CD4-positive, alpha-beta memory T cell (primary cell): ENCODE results near the gene SLC7A5. TPM values are rescaled to one million over a fixed set of nuclear protein-coding genes. Genes with fewer than 3 reads are reported as not detected.
"Not testable (repeated sequence)": the region's sequence is repeated elsewhere in the genome, so short reads cannot be mapped to it uniquely, and the experiment has no call there.

Experiments
- CTCF ChIA-PET: fragments of 350-600 bp; sonication (Branson Sonifier 250); formaldehyde crosslinking; loops from one replicate; lab custom pipeline; 2021; ENCODE audit warnings: inconsistent platforms; ENCODE audit not compliant: partially characterized antibody; lab: Charles Lee
- POLR2A ChIA-PET: fragments of 350-600 bp; sonication (Branson Sonifier 250); formaldehyde crosslinking; loops from one replicate; lab custom pipeline; 2021; ENCODE audit not compliant: partially characterized antibody; lab: Charles Lee
- DNase-seq, 5 donors: peaks; one replicate each; pipeline versions ENCODE4 v3.0.0 to v3.0.0-alpha.2; 2020 to 2022; ENCODE audit warnings: mixed read lengths in 1 of 5
- H3K27ac ChIP-seq: one replicate; pipeline ENCODE4 v1.7.0; 2013; ENCODE audit warnings: low read depth, low read length
- H3K27me3 ChIP-seq: 2 replicates; pipeline ENCODE4 v1.7.0; 2013; ENCODE audit warnings: mild to moderate bottlenecking, low read length, moderate library complexity; ENCODE audit not compliant: insufficient read depth
- H3K36me3 ChIP-seq: 2 replicates; pipeline ENCODE4 v1.7.0; 2013; ENCODE audit warnings: mild to moderate bottlenecking, low read length, moderate library complexity; ENCODE audit not compliant: insufficient read depth
- H3K4me1 ChIP-seq: 2 replicates; pipeline ENCODE4 v1.7.0; 2013; ENCODE audit warnings: mild to moderate bottlenecking, low read length, moderate library complexity; ENCODE audit not compliant: insufficient read depth
- H3K4me3 ChIP-seq, 2 donors: one replicate each; pipeline ENCODE4 v1.7.0; 2013; ENCODE audit warnings: low read length in 2 of 2, mild to moderate bottlenecking in 1 of 2
- H3K9me3 ChIP-seq, 2 donors: one replicate each; pipeline ENCODE4 v1.7.0; 2013; ENCODE audit warnings: low read length in 2 of 2, control low read depth in 1 of 2; ENCODE audit not compliant: control insufficient read depth in 1 of 2
- H3K27ac Mint-ChIP-seq, 7 donors: one replicate each; pipeline ENCODE4 v1.8.0; 2020 to 2021; ENCODE audit warnings: mixed read lengths in 7 of 7, mild to moderate bottlenecking in 6 of 7, inconsistent platforms in 3 of 7, moderate library complexity in 3 of 7
- H3K27me3 Mint-ChIP-seq, 2 donors: one replicate each; pipeline ENCODE4 v1.8.0; 2020 to 2021; ENCODE audit warnings: mixed read lengths in 2 of 2
- H3K36me3 Mint-ChIP-seq, 2 donors: one replicate each; pipeline ENCODE4 v1.8.0; 2020 to 2021; ENCODE audit warnings: mixed read lengths in 2 of 2, inconsistent platforms in 1 of 2, mild to moderate bottlenecking in 1 of 2
- H3K4me1 Mint-ChIP-seq, 4 donors: one replicate each; pipeline ENCODE4 v1.8.0; 2020 to 2021; ENCODE audit warnings: mixed read lengths in 4 of 4, mild to moderate bottlenecking in 1 of 4
- H3K4me3 Mint-ChIP-seq, 8 donors: one replicate each; pipeline ENCODE4 v1.8.0; 2020 to 2021; ENCODE audit warnings: mixed read lengths in 8 of 8, mild to moderate bottlenecking in 7 of 8, moderate library complexity in 6 of 8, inconsistent platforms in 3 of 8
- H3K9me3 Mint-ChIP-seq, 8 donors: one replicate each; pipeline ENCODE4 v1.8.0; 2020 to 2021; ENCODE audit warnings: mixed read lengths in 8 of 8, mild to moderate bottlenecking in 5 of 8, inconsistent platforms in 3 of 8, moderate library complexity in 1 of 8
- intact Hi-C: fragments of 100-400 bp; cut with micrococcal nuclease; formaldehyde crosslinking; loops from one replicate; pipeline ENCODE4 v1.15.1; 2023
- polyA plus RNA-seq, 2 donors: library from polyadenylated mRNA; unstranded; fragments of 300-500 nt; fragmentation: Illumina TruSeq; gene quantifications; one replicate each; pipeline ENCODE4 v1.2.3, GENCODE V29; 2021
- total RNA-seq, 2 experiments: library from RNA; stranded (reverse); gene quantifications; one replicate each; pipeline ENCODE4 v1.2.3, GENCODE V29; 2021

The SLC7A5 gene
- total and polyA plus RNA-seq, 4 experiments from 2014 or later, result 3.5 to 13.5 (median 9.2) TPM

DNA sequence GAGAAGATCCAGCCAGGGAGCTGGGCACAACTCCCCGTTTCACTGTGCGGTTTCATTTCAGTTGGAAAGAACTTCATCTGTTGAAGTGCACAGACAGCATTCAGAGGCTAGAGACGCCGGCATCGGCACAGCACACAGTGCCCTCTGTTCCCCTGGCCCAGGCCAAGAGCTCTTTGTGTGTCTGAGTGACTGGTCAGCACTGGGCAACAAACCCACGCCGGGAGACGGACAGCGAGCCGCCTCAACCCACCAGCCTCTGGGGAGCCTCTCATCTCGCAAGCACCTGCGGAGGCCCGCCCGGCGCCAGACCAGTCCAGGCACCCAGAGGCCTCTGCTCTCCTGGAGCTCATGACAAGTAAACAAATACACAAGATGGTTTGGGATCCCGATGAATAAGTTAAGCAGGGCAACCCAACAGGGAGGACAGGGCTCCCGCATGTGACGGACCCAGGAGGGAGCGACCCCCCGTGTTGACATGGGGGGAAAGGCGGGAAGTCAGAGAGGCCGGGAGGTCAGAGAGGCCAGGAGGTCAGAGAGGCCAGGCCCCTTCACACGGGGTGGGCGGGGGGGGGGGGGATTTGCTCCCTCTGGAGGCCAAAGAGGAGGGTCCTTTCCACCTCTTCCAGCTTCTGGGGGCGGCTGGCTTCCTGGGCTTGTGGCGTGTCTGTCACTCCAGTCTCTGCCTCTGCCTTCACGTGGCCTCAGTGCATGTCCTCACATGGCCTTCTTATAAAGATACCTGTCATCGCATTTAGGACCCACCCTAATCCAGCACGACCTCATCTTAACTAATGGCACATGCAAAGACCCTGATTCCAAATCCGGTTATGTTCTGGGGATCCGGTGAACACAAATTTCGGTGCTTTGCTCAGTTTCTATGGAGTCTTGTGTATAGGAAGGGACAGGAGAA, 77.8 kb downstream of the SLC7A5 start:
- DNase-seq, result no peak
- CTCF ChIA-PET, result interaction anchor here (0.7 to 7.6 kb wide), 3 partner anchors 11 to 80 kb away, joined by 4 to 63 read pairs (median 5); no protein-coding TSS in a partner anchor
- no peaks in the 10 kb centered on the region for H3K4me1 Mint-ChIP-seq
- POLR2A ChIA-PET, result no interaction called here
- no peaks in the 10 kb centered on the region for H3K27me3 Mint-ChIP-seq
- intact Hi-C loops, result no loop called here
- Histone ChIP-seq H3K4me3 (no peak overlapping the region), H3K27ac (no peak overlapping the region), H3K4me1 (no peaks in the 10 kb centered on the region), H3K27me3 (no peaks in the 10 kb centered on the region), H3K9me3 (no peaks in the 10 kb centered on the region), H3K36me3 (no peaks in the 10 kb centered on the region)
- no peaks in the 10 kb centered on the region for H3K36me3 Mint-ChIP-seq
- no peak overlapping the region for H3K4me3 Mint-ChIP-seq
- no peak overlapping the region for H3K27ac Mint-ChIP-seq
- no peaks in the 10 kb centered on the region for H3K9me3 Mint-ChIP-seq

- H3K27me3 ChIP-seq, result no peaks in the 10 kb centered on the region
- H3K9me3 Mint-ChIP-seq, result no peaks in the 10 kb centered on the region
- H3K4me1 ChIP-seq, result no peaks in the 10 kb centered on the region
- POLR2A ChIA-PET, result no interaction called here
- H3K36me3 Mint-ChIP-seq, result no peaks in the 10 kb centered on the region
- no peak overlapping the region for H3K4me3 Mint-ChIP-seq
- no peaks in the 10 kb centered on the region for H3K9me3 ChIP-seq
- no peaks in the 10 kb centered on the region for H3K36me3 ChIP-seq
- H3K4me1 Mint-ChIP-seq, result no peaks in the 10 kb centered on the region
- intact Hi-C loops, result no loop called here
- CTCF ChIA-PET, result interaction anchor here (0.5 to 7.6 kb wide), 3 partner anchors 10 to 125 kb away, joined by 3 to 63 read pairs (median 3); no protein-coding TSS in a partner anchor
- no peak overlapping the region for H3K27ac ChIP-seq
- H3K4me3 ChIP-seq, result no peak overlapping the region
- no peak for DNase-seq
- no peaks in the 10 kb centered on the region for H3K27me3 Mint-ChIP-seq
- no peak overlapping the region for H3K27ac Mint-ChIP-seq
Measured at GRCh38 chr16:87790292-87791100, 78.8 kb downstream of the SLC7A5 start.

DNA sequence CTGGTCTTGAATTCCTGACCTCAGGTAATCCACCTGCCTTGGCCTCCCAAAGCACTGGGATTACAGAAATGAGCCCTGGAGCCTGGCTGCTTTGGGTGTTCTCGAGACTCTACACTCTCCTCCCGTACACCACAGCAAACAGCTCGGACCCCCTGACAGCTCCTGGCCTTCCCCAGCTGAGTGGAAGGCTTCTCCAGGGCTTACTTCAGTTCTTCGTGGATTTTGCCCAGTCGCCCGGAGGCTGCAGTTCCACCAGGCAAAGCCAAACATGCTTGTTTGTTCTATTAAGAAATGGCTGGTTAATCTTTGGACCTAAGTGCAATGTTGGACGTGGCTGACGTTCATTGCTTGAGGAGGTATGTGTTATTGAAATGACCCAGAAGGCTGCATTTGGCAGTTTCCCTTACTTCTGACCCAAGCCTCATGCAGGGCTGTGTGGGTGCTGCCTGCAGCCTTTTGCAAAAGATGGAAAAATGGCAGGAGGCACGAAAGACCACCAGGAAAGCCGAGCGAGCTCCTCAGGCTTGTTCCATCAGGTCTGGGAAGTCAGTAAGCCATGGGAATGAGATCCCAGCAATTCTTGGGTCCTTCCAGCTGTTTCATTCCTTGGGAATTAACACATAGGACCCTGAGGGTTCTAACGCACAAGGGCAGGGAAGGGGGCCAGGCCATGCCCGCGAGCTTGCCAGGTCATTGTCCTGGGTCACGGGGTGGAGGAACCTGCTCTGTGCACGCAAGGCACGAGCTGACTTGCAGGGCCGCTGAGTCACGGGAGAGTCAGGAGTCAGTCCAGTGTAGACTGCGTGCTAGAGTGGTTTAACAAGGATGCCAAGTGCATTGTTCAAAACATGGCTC, 79.6 kb downstream of the SLC7A5 start:
- no peaks in the 10 kb centered on the region for H3K27me3 ChIP-seq
- intact Hi-C loops, result no loop called here
- ChIA-PET CTCF (interaction anchor here (0.5 to 7.6 kb wide), 3 partner anchors 9 to 126 kb away, joined by 3 to 63 read pairs (median 3); no protein-coding TSS in a partner anchor), POLR2A (no interaction called here)
- H3K9me3 Mint-ChIP-seq, result no peaks in the 10 kb centered on the region
- no peak for DNase-seq
- H3K27ac Mint-ChIP-seq, result no peak overlapping the region
- no peaks in the 10 kb centered on the region for H3K36me3 Mint-ChIP-seq
- no peak overlapping the region for H3K4me3 ChIP-seq
- H3K27me3 Mint-ChIP-seq, result no peaks in the 10 kb centered on the region
- no peak overlapping the region for H3K4me3 Mint-ChIP-seq
- H3K4me1 Mint-ChIP-seq, result no peaks in the 10 kb centered on the region
- no peaks in the 10 kb centered on the region for H3K36me3 ChIP-seq
- no peaks in the 10 kb centered on the region for H3K9me3 ChIP-seq
- H3K27ac ChIP-seq, result no peak overlapping the region
- no peaks in the 10 kb centered on the region for H3K4me1 ChIP-seq

DNA sequence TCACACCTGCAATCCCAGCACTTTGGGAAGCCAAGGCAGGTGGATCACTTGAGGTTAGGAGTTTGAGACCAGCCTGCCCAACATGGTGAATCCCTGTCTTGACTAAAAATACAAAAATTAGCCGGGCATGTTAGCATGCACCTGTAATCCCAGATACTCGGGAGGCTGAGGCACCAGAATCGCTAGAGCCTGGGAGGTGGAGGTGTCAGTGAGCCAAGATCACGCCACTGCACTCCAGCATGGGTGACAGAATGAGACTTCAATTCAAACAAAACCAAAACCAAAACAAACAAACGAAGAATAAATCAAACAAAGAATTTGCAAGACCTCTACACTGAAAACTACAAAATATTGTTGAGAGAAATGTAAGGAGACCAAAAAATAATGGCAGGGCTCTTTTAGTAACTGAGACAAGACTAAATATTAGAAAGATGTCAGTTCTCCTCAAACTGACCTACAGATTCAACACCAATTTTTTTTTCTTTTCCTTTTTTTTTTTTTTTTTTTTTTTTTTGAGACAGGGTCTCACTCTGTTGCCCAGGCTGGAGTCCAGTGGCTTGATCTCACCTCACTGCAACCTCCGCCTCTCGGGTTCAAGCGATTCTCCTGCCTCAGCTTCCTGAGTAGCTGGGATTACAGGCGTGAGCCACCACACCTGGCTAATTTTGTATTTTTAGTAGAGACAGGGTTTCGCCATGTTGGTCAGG, 80.4 kb downstream of the SLC7A5 start:
- DNase-seq, H3K9me3 Mint-ChIP-seq, H3K36me3 Mint-ChIP-seq, H3K4me1 Mint-ChIP-seq, H3K4me1 ChIP-seq, H3K9me3 ChIP-seq, H3K27ac ChIP-seq, POLR2A ChIA-PET, intact Hi-C loops, H3K4me3 Mint-ChIP-seq, H3K36me3 ChIP-seq, H3K27me3 ChIP-seq, H3K27me3 Mint-ChIP-seq, H3K27ac Mint-ChIP-seq, H3K4me3 ChIP-seq: not testable (repeated sequence)
- CTCF ChIA-PET, result interaction anchor here (1.2 to 7.6 kb wide), 2 partner anchors 9 to 82 kb away, joined by 3 to 63 read pairs; no protein-coding TSS in a partner anchor

- H3K4me3 Mint-ChIP-seq, H3K4me1 ChIP-seq, H3K27me3 Mint-ChIP-seq, POLR2A ChIA-PET, H3K36me3 ChIP-seq, H3K9me3 Mint-ChIP-seq, H3K27ac Mint-ChIP-seq, H3K36me3 Mint-ChIP-seq, H3K4me1 Mint-ChIP-seq, H3K4me3 ChIP-seq, DNase-seq, intact Hi-C loops, H3K27ac ChIP-seq, H3K27me3 ChIP-seq, H3K9me3 ChIP-seq: not testable (repeated sequence)
- CTCF ChIA-PET, result interaction anchor here (7.6 kb wide), 1 partner anchor 7 kb away, joined by 63 read pairs; no protein-coding TSS in a partner anchor
Measured at GRCh38 chr16:87787451-87788091, 81.7 kb downstream of the SLC7A5 start.

DNA sequence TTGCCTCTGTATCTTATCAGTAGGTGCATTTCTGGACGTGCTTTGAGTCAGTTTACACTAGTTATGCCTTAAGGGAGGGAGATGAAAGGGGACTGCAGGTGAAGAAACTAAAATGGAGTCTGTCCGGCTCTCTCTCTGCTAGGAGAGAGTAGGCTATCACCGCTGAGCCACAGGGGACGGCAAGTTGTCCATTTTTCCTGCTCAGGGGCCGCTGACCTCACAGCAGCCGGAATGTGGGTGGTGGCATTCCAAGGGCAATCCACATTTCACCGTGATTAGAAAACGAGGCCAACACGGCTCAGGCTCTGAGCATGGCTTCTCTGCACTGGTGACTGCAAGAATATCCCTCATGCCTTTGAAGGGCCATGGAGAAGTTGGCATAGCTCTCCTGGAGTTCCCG, 84.5 kb downstream of the SLC7A5 start:
- Histone ChIP-seq H3K27ac (no peak overlapping the region), H3K4me3 (no peak overlapping the region), H3K9me3 (no peaks in the 10 kb centered on the region), H3K4me1 (peaks cover 18% of the 10 kb centered on the region), H3K27me3 (no peaks in the 10 kb centered on the region), H3K36me3 (no peaks in the 10 kb centered on the region)
- Mint-ChIP-seq H3K4me3 (no peak overlapping the region), H3K27me3 (no peaks in the 10 kb centered on the region), H3K9me3 (peaks cover 0 to 5% (median 0%) of the 10 kb centered on the region in 8 donors), H3K36me3 (no peaks in the 10 kb centered on the region), H3K27ac (no peak overlapping the region), H3K4me1 (peaks cover 13 to 21% (median 17%) of the 10 kb centered on the region in 4 donors)
- CTCF ChIA-PET, result interaction anchor here (1.3 kb wide), 1 partner anchor 87 kb away, joined by 3 read pairs; no protein-coding TSS in a partner anchor
- POLR2A ChIA-PET, result no interaction called here
- intact Hi-C loops, result no loop called here
- DNase-seq, result no peak
